ENCODE data around the gene FBXO47. TPM values are rescaled to one million over a fixed set of nuclear protein-coding genes. Genes with fewer than 3 reads are reported as not detected.

FBXO47 gene
- total and polyA plus RNA-seq, 2 donors (not counting 1 experiment from before 2014, with no cell fraction given): not detected

- no peak overlapping the region for H2AFZ ChIP-seq (ENCODE audit: insufficient read depth, low read depth, low read length, poor library complexity, severe bottlenecking)
- peaks cover 0 to 4% (median 0%) of the 10 kb centered on the region in 4 experiments for H3K27me3 ChIP-seq (replicated peaks in 1 of 4; ENCODE audit: control extremely low read depth in 1 of 4, control insufficient read depth in 3 of 4, insufficient read depth in 4 of 4, low read length in 3 of 4)
- ChIA-PET CTCF (no interaction called here), POLR2A (no interaction called here)
- H4K20me1 ChIP-seq (ENCODE audit: control insufficient read depth, insufficient read depth, low read length, poor library complexity, severe bottlenecking): no peaks in the 10 kb centered on the region
- no peak overlapping the region for H3K4me3 ChIP-seq (ENCODE audit: control extremely low read depth in 1 of 5, extremely low read depth in 1 of 5, insufficient read depth in 1 of 5, low read depth in 2 of 5, low read length in 4 of 5)
- no peaks in the 10 kb centered on the region for H3K36me3 ChIP-seq (replicated peaks in 1 of 2; ENCODE audit: control extremely low read depth in 1 of 2, control insufficient read depth in 1 of 2, extremely low read depth in 1 of 2, insufficient read depth in 2 of 2, low read length in 1 of 2)
- 93% methylated on average over 4 of the region's 7 CpGs for WGBS (ENCODE audit: insufficient coverage)
- no peak overlapping the region for H3K4me2 ChIP-seq (replicated peaks; ENCODE audit: low read depth, low read length, poor library complexity, severe bottlenecking)
- no peak for ATAC-seq (ENCODE audit: low read depth)
- Mint-ChIP-seq H3K9me3 (ENCODE audit: insufficient read depth) (no peaks in the 10 kb centered on the region), H3K4me1 (no peaks in the 10 kb centered on the region), H3K4me3 (no peak overlapping the region), H3K27ac (no peak overlapping the region), H3K27me3 (peaks cover 11% of the 10 kb centered on the region)
- TF ChIP-seq CTCF (IDR thresholded peaks at IDR 0.05) (no peak), EZH2 (IDR thresholded peaks at IDR 0.05; ENCODE audit: borderline replicate concordance, insufficient read depth, low read depth, low read length, poor library complexity, severe bottlenecking) (no peak)
- no peaks in the 10 kb centered on the region for H3K79me2 ChIP-seq (ENCODE audit: control insufficient read depth, insufficient read depth, low read length)
- no peak overlapping the region for H3K9ac ChIP-seq (ENCODE audit: low read length)
- no peak overlapping the region for H3K27ac ChIP-seq (ENCODE audit: low read length in 2 of 2)
- H3K4me1 ChIP-seq (ENCODE audit: control insufficient read depth in 2 of 2, insufficient read depth in 2 of 2, low read length in 2 of 2): no peaks in the 10 kb centered on the region
- DNase-seq: no peak
- H3K9me3 ChIP-seq (ENCODE audit: control extremely low read depth in 1 of 3, control insufficient read depth in 2 of 3, insufficient read depth in 1 of 3, low read length in 2 of 3): no peaks in the 10 kb centered on the region
- intact Hi-C loops (cut with micrococcal nuclease): no loop called here
Observed at GRCh38 chr17:39012725-39013124, 45.5 kb upstream of the FBXO47 start.

GRCh38 chr17:39011907-39012468, 44.8 kb upstream of the FBXO47 start:
- TF ChIP-seq CTCF (IDR thresholded peaks at IDR 0.05) (no peak), EZH2 (IDR thresholded peaks at IDR 0.05; ENCODE audit: borderline replicate concordance, insufficient read depth, low read depth, low read length, poor library complexity, severe bottlenecking) (no peak)
- no peak overlapping the region for H2AFZ ChIP-seq (ENCODE audit: insufficient read depth, low read depth, low read length, poor library complexity, severe bottlenecking)
- ATAC-seq (ENCODE audit: low read depth): no peak
- H3K27ac Mint-ChIP-seq: no peak overlapping the region
- H3K9me3 ChIP-seq (ENCODE audit: control extremely low read depth in 1 of 3, control insufficient read depth in 2 of 3, insufficient read depth in 1 of 3, low read length in 2 of 3): no peaks in the 10 kb centered on the region
- no peaks in the 10 kb centered on the region for H3K9me3 Mint-ChIP-seq (ENCODE audit: insufficient read depth)
- no peaks in the 10 kb centered on the region for H3K4me1 Mint-ChIP-seq
- H3K4me3 Mint-ChIP-seq: no peak overlapping the region
- ChIA-PET CTCF (no interaction called here), POLR2A (interaction anchor here (0.7 kb wide), 1 partner anchor 327 kb away, joined by 3 read pairs; no protein-coding TSS in a partner anchor)
- no peak overlapping the region for H3K4me3 ChIP-seq (ENCODE audit: control extremely low read depth in 1 of 5, extremely low read depth in 1 of 5, insufficient read depth in 1 of 5, low read depth in 2 of 5, low read length in 4 of 5)
- no peak overlapping the region for H3K4me2 ChIP-seq (replicated peaks; ENCODE audit: low read depth, low read length, poor library complexity, severe bottlenecking)
- intact Hi-C loops (cut with micrococcal nuclease): no loop called here
- no peak overlapping the region for H3K9ac ChIP-seq (ENCODE audit: low read length)
- H3K79me2 ChIP-seq (ENCODE audit: control insufficient read depth, insufficient read depth, low read length): no peaks in the 10 kb centered on the region
- WGBS (ENCODE audit: insufficient coverage): 96% methylated on average over 11 of the region's 14 CpGs
- no peak for DNase-seq
- H3K27me3 Mint-ChIP-seq: peaks cover 15% of the 10 kb centered on the region
- H3K36me3 ChIP-seq (replicated peaks in 1 of 2; ENCODE audit: control extremely low read depth in 1 of 2, control insufficient read depth in 1 of 2, extremely low read depth in 1 of 2, insufficient read depth in 2 of 2, low read length in 1 of 2): no peaks in the 10 kb centered on the region
- peaks cover 0 to 4% (median 0%) of the 10 kb centered on the region in 4 experiments for H3K27me3 ChIP-seq (replicated peaks in 1 of 4; ENCODE audit: control extremely low read depth in 1 of 4, control insufficient read depth in 3 of 4, insufficient read depth in 4 of 4, low read length in 3 of 4)
- no peaks in the 10 kb centered on the region for H3K4me1 ChIP-seq (ENCODE audit: control insufficient read depth in 2 of 2, insufficient read depth in 2 of 2, low read length in 2 of 2)
- H4K20me1 ChIP-seq (ENCODE audit: control insufficient read depth, insufficient read depth, low read length, poor library complexity, severe bottlenecking): no peaks in the 10 kb centered on the region
- H3K27ac ChIP-seq (ENCODE audit: low read length in 2 of 2): no peak overlapping the region
